Body of pancreas (tissue), 4 donors: ENCODE measurements around the gene CSPG5.

ENCODE experiments used
- POLR2A ChIP-seq, 3 donors: fragments of 450-650 bp; IDR thresholded peaks; one replicate each; pipeline ENCODE4 v1.6.1; 2016; ENCODE audit warnings: antibody characterized with exemption in 3 of 3, mild to moderate bottlenecking in 2 of 3
- TF ChIP-seq, protein P1 (sequence below), 7 experiments: fragments of 450-650 bp in 4 of 7; fragments of 200-600 bp in 3 of 7; sonication (generic) in 3 of 7; IDR thresholded peaks; one replicate each; pipeline ENCODE4 v1.5.1; 2016 to 2019; ENCODE audit warnings: antibody characterized with exemption in 7 of 7

DNA sequence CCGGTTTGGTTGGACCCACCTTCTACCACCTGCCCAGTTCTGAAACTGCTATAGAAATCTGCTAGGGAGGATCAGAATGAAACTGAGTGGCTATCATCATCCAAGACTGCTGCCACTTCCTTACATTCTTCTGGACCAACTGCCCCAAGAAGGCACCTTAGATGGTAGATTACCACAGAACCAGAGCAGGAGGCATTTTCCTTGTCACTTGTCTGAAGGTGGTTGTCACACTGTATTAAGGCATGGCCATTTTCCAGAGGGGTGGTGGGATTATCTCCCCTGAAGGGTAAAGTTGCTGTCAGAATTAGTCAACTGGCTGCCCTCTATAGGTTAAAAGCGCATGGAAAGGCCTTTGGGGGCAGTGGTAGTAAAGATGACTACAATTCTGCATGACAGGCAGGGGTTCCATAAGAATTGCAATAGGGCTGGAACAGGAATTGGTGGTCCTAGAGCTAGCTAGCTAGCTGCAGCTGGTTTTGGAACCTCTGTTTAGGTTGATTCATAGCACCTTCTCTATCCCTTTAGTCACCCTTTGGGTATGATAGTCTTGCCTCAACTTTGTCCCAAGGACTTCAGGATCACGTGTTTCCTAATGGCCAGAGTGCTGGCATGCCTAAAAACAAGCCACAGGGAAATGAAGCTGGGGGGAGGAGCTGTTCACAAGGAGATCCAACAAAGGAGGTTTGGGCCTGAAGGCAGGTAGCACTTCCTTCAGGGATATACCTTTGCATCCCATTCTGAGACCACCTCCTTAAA is 4.8 kb upstream of the CSPG5 start:
- TF ChIP-seq, protein P1, sequence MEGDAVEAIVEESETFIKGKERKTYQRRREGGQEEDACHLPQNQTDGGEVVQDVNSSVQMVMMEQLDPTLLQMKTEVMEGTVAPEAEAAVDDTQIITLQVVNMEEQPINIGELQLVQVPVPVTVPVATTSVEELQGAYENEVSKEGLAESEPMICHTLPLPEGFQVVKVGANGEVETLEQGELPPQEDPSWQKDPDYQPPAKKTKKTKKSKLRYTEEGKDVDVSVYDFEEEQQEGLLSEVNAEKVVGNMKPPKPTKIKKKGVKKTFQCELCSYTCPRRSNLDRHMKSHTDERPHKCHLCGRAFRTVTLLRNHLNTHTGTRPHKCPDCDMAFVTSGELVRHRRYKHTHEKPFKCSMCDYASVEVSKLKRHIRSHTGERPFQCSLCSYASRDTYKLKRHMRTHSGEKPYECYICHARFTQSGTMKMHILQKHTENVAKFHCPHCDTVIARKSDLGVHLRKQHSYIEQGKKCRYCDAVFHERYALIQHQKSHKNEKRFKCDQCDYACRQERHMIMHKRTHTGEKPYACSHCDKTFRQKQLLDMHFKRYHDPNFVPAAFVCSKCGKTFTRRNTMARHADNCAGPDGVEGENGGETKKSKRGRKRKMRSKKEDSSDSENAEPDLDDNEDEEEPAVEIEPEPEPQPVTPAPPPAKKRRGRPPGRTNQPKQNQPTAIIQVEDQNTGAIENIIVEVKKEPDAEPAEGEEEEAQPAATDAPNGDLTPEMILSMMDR (IDR thresholded peaks at IDR 0.05), result no peak
- TF ChIP-seq POLR2A (IDR thresholded peaks at IDR 0.05), result no peak
